NK-92 treated with Interleukin-12 subunit alpha and Interleukin-12 subunit beta, amount 100 ng/mL, for 24 hours (cell line): ENCODE data around the gene PLOD2.
"Not testable (repeated sequence)": the region's sequence is repeated elsewhere in the genome, so short reads cannot be mapped to it uniquely, and the experiment has no call there.

Experiments used
- DNase-seq: peaks from one replicate; lab custom pipeline; 2025; lab: John Stamatoyannopoulos, UW

PLOD2 gene

DNA sequence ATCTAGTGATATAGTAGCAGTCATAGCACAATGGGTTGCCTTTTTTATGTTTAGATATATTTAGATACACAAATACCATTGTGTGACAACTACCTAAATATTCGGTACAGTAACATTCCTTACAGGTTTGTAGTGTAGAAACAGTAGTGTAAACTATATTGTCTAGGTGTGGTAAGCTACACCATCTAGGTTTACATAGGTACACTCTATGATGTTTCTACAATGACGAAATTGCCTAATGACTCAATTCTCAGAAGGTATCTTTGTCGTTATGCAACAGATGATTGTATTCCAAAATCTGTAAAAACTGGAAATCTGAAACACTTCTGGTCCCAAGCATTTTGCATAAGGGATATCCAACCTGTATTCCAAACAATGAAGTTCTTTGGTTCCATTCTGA is 24.3 kb downstream of the PLOD2 start:
- DNase-seq = no peak

- DNase-seq = no peak
These were observed 26.5 kb downstream of the PLOD2 start for GRCh38 chr3:146134348-146135117.

DNA sequence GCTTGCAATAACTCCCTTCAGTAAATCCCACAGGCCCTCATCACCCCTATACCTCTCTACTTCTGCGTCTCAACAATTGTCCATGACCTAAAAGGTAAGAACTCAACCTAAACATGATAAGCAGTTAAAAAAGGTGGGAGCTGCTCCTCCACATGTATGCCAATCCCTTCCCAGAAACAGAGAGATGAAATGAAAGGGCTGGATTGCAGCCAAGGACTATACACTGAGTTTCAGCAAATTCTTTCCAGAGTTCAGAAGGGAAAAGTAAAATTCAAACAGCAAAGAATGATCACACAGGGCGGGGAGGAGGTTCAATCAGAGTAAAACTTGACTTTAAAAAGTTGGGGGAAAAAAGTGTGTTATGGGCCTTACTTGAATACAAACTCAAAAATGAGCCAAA is 27.5 kb downstream of the PLOD2 start:
- DNase-seq = no peak

DNA sequence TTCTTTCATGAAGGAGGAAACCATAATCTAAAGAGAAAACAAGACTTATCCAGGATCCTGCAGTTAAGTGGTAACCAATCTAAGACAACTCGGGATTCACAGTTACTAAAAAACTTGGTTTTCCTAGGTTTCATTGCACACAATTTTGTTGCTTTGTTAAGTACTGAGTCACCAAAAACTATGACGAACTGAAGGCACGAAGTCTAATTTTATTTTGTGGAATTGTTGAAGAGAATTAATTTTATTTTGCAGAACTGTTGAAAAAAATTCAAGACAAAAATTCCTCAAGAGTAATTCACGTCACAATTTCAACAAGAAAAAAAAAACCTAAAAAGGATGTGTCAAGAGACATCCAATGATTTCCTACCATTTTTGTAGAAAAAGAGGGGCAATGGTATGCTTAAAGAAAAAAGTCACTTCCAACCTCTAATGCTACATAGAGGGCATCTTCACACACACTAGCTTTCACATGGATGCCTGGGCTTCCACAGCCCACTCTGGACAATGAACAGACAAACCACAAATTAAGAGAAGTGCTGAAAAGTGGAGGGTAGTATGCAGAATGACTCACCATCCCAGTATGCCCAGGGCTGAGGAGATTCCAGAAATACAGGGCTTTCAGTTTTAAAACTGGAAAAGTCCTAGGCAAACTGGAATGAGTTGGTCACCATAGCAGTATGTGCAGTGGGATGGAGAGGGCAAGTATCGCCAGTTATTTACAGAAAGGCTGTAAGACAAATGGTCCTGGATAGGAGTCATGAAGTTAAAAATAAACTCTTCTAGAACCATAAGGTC is 29.2 kb downstream of the PLOD2 start:
- no peak for DNase-seq

DNA sequence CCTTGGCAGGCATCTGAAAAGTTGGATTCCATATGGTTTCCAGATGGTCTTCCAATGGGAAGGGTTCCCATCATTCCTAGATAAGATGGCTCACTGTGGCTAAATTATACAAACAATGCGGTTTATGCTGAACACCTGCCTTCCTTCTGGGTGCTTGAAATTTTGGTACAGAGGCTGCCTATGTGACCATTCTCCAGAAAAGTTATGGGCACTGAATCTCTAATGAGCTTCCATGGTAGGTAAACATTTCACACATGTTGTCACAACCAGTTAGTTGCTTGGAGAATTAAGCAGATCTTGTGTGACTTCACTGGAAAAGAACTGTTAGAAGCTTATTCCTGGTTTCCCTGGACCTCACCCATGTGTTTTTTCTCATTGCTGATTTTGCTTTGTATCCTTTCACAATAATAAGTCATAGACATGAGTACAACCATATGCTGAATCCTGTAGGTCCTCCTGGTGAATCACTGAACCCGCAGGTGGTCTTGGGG is 30.1 kb downstream of the PLOD2 start:
- no peak for DNase-seq

- no peak for DNase-seq
These were observed 31.2 kb downstream of the PLOD2 start for GRCh38 chr3:146129750-146130149.

GRCh38 chr3:146128939-146129338 is 32.0 kb downstream of the PLOD2 start:
- DNase-seq = no peak

- no peak for DNase-seq
These were observed 32.8 kb downstream of the PLOD2 start for GRCh38 chr3:146128179-146128578.

DNA sequence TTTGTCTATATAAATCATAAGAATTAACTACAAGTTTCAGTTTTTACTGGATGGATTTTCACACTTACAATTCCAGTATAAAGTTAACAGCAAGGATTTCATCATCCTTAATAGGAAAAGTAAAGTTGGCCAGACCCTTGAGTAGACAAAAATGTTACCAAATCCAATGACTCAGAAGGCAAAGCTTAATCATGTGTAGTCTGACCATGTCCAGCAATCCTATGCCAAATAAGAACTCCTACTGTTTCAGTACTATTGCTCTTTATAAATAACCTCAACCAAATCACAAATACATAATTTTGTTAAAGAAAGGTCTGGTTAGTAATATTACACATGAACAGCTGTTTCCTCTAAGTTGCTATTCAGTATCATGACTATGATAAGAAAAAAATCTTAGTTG is 35.0 kb downstream of the PLOD2 start:
- no peak for DNase-seq

DNA sequence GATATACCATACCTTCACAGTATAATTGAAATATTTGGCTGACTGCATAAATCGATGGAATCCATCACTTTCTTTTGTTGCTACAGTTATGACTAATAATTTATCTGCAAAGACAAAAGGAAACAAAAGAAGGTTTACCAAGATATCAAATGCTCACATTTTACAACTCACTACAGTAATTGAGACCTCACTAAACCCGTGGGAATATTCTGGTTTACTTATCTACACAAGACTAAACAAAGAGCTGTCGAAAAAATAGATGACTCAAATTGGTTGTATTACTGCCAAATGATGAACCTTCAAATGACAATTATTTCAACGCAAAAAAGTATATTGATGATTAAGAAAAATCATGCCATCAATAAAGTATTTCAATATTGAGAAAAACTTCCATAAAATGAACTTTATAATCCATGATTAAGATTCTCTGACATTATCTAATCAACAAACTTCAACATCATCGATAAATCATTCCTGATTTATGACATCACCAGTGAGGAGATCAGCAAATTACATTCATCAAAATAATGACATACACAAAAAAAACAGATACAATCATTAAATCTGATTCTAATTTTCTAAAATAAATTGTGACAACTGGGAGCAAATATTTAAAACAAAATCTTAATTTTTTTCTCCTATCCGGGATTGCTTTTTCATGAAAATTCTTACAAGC is 36.7 kb downstream of the PLOD2 start:
- DNase-seq = no peak

DNA sequence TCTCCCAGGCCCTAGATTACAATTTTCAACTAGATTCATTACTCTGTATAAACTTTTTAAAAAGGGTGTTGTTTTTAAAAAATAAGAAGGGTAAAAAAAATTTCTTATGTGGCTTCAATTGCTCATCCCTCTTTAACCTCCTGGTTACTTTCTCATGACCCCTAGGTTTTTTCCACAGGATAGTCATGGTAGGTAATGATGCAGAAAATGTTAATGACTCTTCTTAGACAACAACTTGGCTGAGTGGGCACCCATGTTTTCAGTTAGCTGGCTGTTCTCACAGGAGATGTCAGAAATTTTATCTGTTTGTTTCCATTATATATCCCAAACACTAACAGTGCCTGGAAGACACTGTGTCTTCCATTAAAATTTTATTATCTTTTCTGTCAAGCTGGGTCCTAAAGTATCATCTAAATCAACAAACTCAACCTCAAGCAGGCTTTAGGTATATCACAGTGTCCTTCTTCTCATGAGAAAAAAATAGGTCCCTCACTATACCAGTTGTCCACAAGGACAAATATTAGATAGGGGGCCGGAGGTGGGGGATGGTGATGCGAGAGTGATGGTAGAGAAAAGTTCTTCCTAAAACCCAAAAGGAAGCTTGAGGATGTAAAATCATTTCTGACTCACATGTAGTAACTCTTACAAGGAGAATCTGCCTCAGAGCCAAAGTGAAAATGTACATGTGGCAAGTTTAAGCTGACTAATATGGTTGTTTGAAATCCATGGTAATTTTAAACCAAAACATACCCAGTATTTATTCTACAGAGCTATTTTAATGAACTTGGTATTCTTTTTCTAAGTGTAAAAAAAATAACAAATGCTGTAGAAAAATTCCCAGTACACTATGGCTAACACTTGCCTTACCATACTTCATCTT is 43.3 kb downstream of the PLOD2 start:
- no peak for DNase-seq

- no peak for DNase-seq
These were observed 45.4 kb downstream of the PLOD2 start for GRCh38 chr3:146115619-146116018.

DNA sequence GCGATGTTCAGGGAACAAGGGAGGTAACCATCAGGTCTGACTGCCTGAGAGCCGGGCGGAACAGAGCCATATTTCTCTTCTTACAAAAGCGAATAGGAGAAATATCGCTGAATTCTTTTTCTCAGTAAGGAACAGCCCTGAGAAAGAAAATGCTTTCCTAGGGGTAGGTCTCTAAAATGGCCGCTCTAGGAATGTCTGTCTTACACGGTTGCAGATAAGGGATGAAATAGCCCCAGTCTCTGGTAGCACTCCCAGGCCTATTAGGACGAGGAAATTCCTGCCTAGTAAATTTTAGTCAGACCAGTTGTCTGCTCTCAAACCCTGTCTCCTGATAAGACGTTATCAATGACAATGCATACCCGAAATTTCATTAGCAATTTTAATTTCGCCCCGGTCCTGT is 47.2 kb downstream of the PLOD2 start:
- not testable (repeated sequence) for DNase-seq

DNA sequence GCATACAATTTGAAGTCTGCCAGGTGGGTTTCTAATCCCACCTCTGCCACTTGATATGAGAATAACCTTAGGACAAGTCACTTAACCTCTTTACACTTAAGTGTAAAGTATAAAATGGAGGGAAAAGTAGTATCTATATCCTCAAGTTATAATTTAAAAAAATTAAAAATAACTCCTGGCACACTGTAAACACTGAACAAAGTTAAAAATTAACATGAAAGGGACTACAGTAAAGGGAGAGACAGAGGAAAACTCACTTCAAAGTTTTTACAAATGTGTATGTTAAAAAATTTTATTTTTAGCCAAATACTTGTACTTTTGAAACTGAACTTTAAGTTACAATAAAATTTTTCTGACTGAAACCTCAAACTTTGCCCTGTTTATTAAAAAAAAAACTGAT is 49.6 kb downstream of the PLOD2 start:
- DNase-seq = no peak

- no peak for DNase-seq
These were observed 50.8 kb downstream of the PLOD2 start for GRCh38 chr3:146110161-146110560.

- DNase-seq = no peak
These were observed 54.0 kb downstream of the PLOD2 start for GRCh38 chr3:146106986-146107385.

DNA sequence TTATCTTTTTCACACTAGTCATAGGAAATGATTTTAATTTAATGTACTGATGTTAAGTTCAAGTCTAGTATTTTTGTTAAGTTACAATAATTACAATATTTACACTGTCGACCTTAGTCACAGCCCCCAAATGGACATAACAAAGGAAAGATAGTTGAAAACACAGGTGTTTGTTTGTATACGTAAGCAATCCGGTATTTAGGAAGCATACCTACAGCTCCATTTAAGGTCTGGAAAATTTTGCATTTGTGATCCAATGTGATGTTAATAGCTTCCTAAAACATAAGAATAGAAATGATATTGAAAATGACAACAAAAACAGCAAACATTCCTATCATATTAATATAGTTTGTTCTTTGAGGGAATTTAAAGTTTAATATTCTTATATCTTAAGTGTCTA is 56.9 kb downstream of the PLOD2 start:
- DNase-seq = no peak

- no peak for DNase-seq
These were observed 58.1 kb downstream of the PLOD2 start for GRCh38 chr3:146102885-146103284.

GRCh38 chr3:146101538-146101937 is 59.4 kb downstream of the PLOD2 start:
- no peak for DNase-seq

- no peak for DNase-seq
These were observed 60.0 kb downstream of the PLOD2 start for GRCh38 chr3:146100825-146101444.

DNA sequence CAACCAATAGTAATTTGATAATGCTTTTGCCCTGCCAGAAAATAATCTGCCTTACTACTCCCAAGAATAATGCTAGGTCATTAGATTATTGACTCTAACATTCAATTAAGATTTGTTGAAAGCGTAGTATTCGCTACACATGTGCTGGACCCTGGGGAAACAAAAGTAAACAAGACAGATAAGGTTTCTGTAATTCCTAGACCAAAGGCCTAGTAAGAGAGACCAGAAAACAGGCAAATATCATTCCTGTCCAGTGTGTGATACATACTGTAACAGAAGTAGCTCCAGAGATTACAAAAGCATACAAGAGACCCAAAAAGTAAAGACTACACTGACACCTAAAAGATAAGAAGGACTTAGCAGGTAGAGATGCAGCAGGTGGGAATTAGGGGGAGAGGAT is 60.8 kb downstream of the PLOD2 start:
- DNase-seq = no peak
